ENCODE measurements around the gene MED13L.

The MED13L gene

GRCh38 chr12:116213885-116214527 is 63.5 kb downstream of the MED13L start:
- DNase-seq (no peak), ATAC-seq (replicated peaks) (no peak)
- Mint-ChIP-seq H3K27ac (no peak overlapping the region), H3K4me1 (peaks cover 55 to 85% of the 10 kb centered on the region in 2 donors), H3K27me3 (no peaks in the 10 kb centered on the region), H3K36me3 (no peaks in the 10 kb centered on the region), H3K9me3 (no peaks in the 10 kb centered on the region), H3K4me3 (no peak overlapping the region)

GRCh38 chr12:116213014-116213413 is 64.5 kb downstream of the MED13L start:
- ATAC-seq (replicated peaks): no peak
- Mint-ChIP-seq H3K4me1 (peaks cover 53 to 80% of the 10 kb centered on the region in 2 donors), H3K27me3 (no peaks in the 10 kb centered on the region), H3K27ac (no peak overlapping the region), H3K36me3 (no peaks in the 10 kb centered on the region), H3K4me3 (no peak overlapping the region), H3K9me3 (no peaks in the 10 kb centered on the region)
- DNase-seq: no peak

- H3K4me3 Mint-ChIP-seq: peak overlapping the region; percentile 26 to 38
- ATAC-seq (replicated peaks): no peak
- H3K36me3 Mint-ChIP-seq: no peaks in the 10 kb centered on the region
- no peaks in the 10 kb centered on the region for H3K9me3 Mint-ChIP-seq
- H3K27me3 Mint-ChIP-seq: no peaks in the 10 kb centered on the region
- H3K4me1 Mint-ChIP-seq: peaks cover 33 to 65% of the 10 kb centered on the region in 2 donors
- H3K27ac Mint-ChIP-seq: peak overlapping the region; percentile 4
- DNase-seq: no peak
These were observed 66.7 kb downstream of the MED13L start for GRCh38 chr12:116210762-116211161.

GRCh38 chr12:116210131-116210530 is 67.4 kb downstream of the MED13L start:
- Mint-ChIP-seq H3K4me3 (no peak overlapping the region), H3K4me1 (peaks cover 27 to 61% of the 10 kb centered on the region in 2 donors), H3K9me3 (no peaks in the 10 kb centered on the region), H3K27ac (no peak overlapping the region), H3K36me3 (peaks cover 0 to 3% of the 10 kb centered on the region in 2 donors), H3K27me3 (no peaks in the 10 kb centered on the region)
- ATAC-seq (replicated peaks) (no peak), DNase-seq (no peak)

- peaks cover 24 to 61% of the 10 kb centered on the region in 2 donors for H3K4me1 Mint-ChIP-seq
- DNase-seq (no peak), ATAC-seq (replicated peaks) (no peak)
- H3K27me3 Mint-ChIP-seq: no peaks in the 10 kb centered on the region
- peaks cover 0 to 9% of the 10 kb centered on the region in 2 donors for H3K36me3 Mint-ChIP-seq
- peak overlapping the region; percentile 5 for H3K27ac Mint-ChIP-seq
- H3K4me3 Mint-ChIP-seq: no peak overlapping the region
- no peaks in the 10 kb centered on the region for H3K9me3 Mint-ChIP-seq
These were observed 68.0 kb downstream of the MED13L start for GRCh38 chr12:116209503-116209902.

GRCh38 chr12:116207274-116207673 is 70.2 kb downstream of the MED13L start:
- Mint-ChIP-seq H3K4me3 (no peak overlapping the region), H3K4me1 (peaks cover 23 to 62% of the 10 kb centered on the region in 2 donors), H3K27me3 (no peaks in the 10 kb centered on the region), H3K36me3 (peaks cover 0 to 16% of the 10 kb centered on the region in 2 donors), H3K9me3 (no peaks in the 10 kb centered on the region), H3K27ac (no peak overlapping the region)
- ATAC-seq (replicated peaks) (no peak), DNase-seq (no peak)

GRCh38 chr12:116206828-116207227 is 70.7 kb downstream of the MED13L start:
- Mint-ChIP-seq H3K36me3 (peaks cover 0 to 16% of the 10 kb centered on the region in 2 donors), H3K9me3 (no peaks in the 10 kb centered on the region), H3K27me3 (no peaks in the 10 kb centered on the region), H3K4me3 (no peak overlapping the region), H3K27ac (no peak overlapping the region), H3K4me1 (peaks cover 23 to 62% of the 10 kb centered on the region in 2 donors)
- ATAC-seq (replicated peaks) (no peak), DNase-seq (no peak)

GRCh38 chr12:116204785-116205184 is 72.7 kb downstream of the MED13L start:
- DNase-seq (no peak), ATAC-seq (replicated peaks) (no peak)
- peak overlapping the region; percentile 27 for H3K27ac Mint-ChIP-seq
- peaks cover 20 to 56% of the 10 kb centered on the region in 2 donors for H3K4me1 Mint-ChIP-seq
- no peak overlapping the region for H3K4me3 Mint-ChIP-seq
- H3K36me3 Mint-ChIP-seq: peaks cover 0 to 16% of the 10 kb centered on the region in 2 donors
- H3K9me3 Mint-ChIP-seq: no peaks in the 10 kb centered on the region
- H3K27me3 Mint-ChIP-seq: no peaks in the 10 kb centered on the region

GRCh38 chr12:116204169-116204568 is 73.3 kb downstream of the MED13L start:
- Mint-ChIP-seq H3K4me3 (no peak overlapping the region), H3K9me3 (no peaks in the 10 kb centered on the region), H3K4me1 (peaks cover 16 to 56% of the 10 kb centered on the region in 2 donors), H3K27ac (no peak overlapping the region), H3K27me3 (no peaks in the 10 kb centered on the region), H3K36me3 (peaks cover 1 to 16% of the 10 kb centered on the region in 2 donors)
- DNase-seq: no peak
- ATAC-seq (replicated peaks): no peak

- Mint-ChIP-seq H3K4me3 (no peak overlapping the region), H3K27ac (peak overlapping the region; percentile 79), H3K36me3 (peaks cover 1 to 16% of the 10 kb centered on the region in 2 donors), H3K9me3 (no peaks in the 10 kb centered on the region), H3K27me3 (no peaks in the 10 kb centered on the region), H3K4me1 (peaks cover 27 to 63% of the 10 kb centered on the region in 2 donors)
- DNase-seq (no peak), ATAC-seq (replicated peaks) (no peak)
These were observed 74.6 kb downstream of the MED13L start for GRCh38 chr12:116202940-116203339.

- no peak for DNase-seq
- peaks cover 1 to 16% of the 10 kb centered on the region in 2 donors for H3K36me3 Mint-ChIP-seq
These were observed 75.1 kb downstream of the MED13L start for GRCh38 chr12:116202433-116202832.

GRCh38 chr12:116201908-116202307 is 75.6 kb downstream of the MED13L start:
- no peak overlapping the region for H3K27ac Mint-ChIP-seq
- no peak for ATAC-seq (replicated peaks)
- H3K4me3 Mint-ChIP-seq: no peak overlapping the region
- H3K4me1 Mint-ChIP-seq: peaks cover 31 to 66% of the 10 kb centered on the region in 2 donors
- no peak for DNase-seq
- no peaks in the 10 kb centered on the region for H3K27me3 Mint-ChIP-seq
- H3K36me3 Mint-ChIP-seq: peaks cover 1 to 16% of the 10 kb centered on the region in 2 donors
- H3K9me3 Mint-ChIP-seq: no peaks in the 10 kb centered on the region

More at GRCh38 chr12:116202433-116202832, 75.1 kb downstream of the MED13L start:
- Mint-ChIP-seq H3K4me1 (peaks cover 27 to 63% of the 10 kb centered on the region in 2 donors), H3K27me3 (no peaks in the 10 kb centered on the region), H3K9me3 (no peaks in the 10 kb centered on the region), H3K27ac (peak overlapping the region; percentile 79), H3K4me3 (no peak overlapping the region)
- no peak for ATAC-seq (replicated peaks)

- peaks cover 1 to 16% of the 10 kb centered on the region in 2 donors for H3K36me3 Mint-ChIP-seq
- H3K27ac Mint-ChIP-seq: no peak overlapping the region
- ATAC-seq (replicated peaks) (no peak), DNase-seq (no peak)
- H3K4me1 Mint-ChIP-seq: peaks cover 29 to 70% of the 10 kb centered on the region in 2 donors
- H3K4me3 Mint-ChIP-seq: no peak overlapping the region
- no peaks in the 10 kb centered on the region for H3K9me3 Mint-ChIP-seq
- no peaks in the 10 kb centered on the region for H3K27me3 Mint-ChIP-seq
These were observed 76.1 kb downstream of the MED13L start for GRCh38 chr12:116201359-116201758.

GRCh38 chr12:116200812-116201211 is 76.7 kb downstream of the MED13L start:
- Mint-ChIP-seq H3K4me3 (no peak overlapping the region), H3K27me3 (no peaks in the 10 kb centered on the region), H3K4me1 (peaks cover 31 to 75% of the 10 kb centered on the region in 2 donors), H3K9me3 (no peaks in the 10 kb centered on the region), H3K36me3 (peaks cover 1 to 16% of the 10 kb centered on the region in 2 donors), H3K27ac (no peak overlapping the region)
- ATAC-seq (replicated peaks): no peak
- no peak for DNase-seq

GRCh38 chr12:116199160-116199706 is 78.3 kb downstream of the MED13L start:
- DNase-seq (no peak), ATAC-seq (replicated peaks) (no peak)
- H3K9me3 Mint-ChIP-seq: no peaks in the 10 kb centered on the region
- H3K27ac Mint-ChIP-seq: peak overlapping the region; percentile 7
- H3K36me3 Mint-ChIP-seq: peaks cover 1 to 5% of the 10 kb centered on the region in 2 donors
- no peaks in the 10 kb centered on the region for H3K27me3 Mint-ChIP-seq
- peaks cover 42 to 80% of the 10 kb centered on the region in 2 donors for H3K4me1 Mint-ChIP-seq
- H3K4me3 Mint-ChIP-seq: no peak overlapping the region

Measured in stimulated activated naive B cell treated with anti-CD40 and anti-IgM and Interleukin-4, amounts not matched to agents 10 μg/mL and 1 μg/mL and 100 μg/mL, for 72 hours (primary cell).